Lung (tissue), 12 donors: Measurements from ENCODE around the gene ABCA4. TPM values are rescaled to one million over a fixed set of nuclear protein-coding genes. Genes with fewer than 3 reads are reported as not detected.
"Not testable (repeated sequence)": the region's sequence is repeated elsewhere in the genome, so short reads cannot be mapped to it uniquely, and the experiment has no call there.

Experiments used
- ATAC-seq: fragments of 200-7000 bp; cut with Tn5 transposase; one replicate; pipeline ENCODE4 v1.9.1; 2020; ENCODE audit warnings: moderate number of reproducible peaks; ENCODE audit not compliant: insufficient read depth, low FRiP score
- DNase-seq, 3 donors: peaks; one replicate each; pipeline ENCODE4 v3.0.0-alpha.2; 2013 to 2017
- H3K27ac ChIP-seq, 2 donors: one replicate each; pipeline ENCODE4 v1.5.1; 2013; ENCODE audit warnings: mild to moderate bottlenecking in 2 of 2, moderate library complexity in 2 of 2, control low read depth in 1 of 2, inconsistent platforms in 1 of 2, low read depth in 1 of 2, low read length in 1 of 2
- H3K27me3 ChIP-seq, 3 donors: one replicate each; pipeline ENCODE4 v1.5.1; 2013; ENCODE audit warnings: low read length in 2 of 3; ENCODE audit not compliant: control insufficient read depth in 3 of 3, insufficient read depth in 3 of 3
- H3K36me3 ChIP-seq, 4 donors: one replicate each; pipeline ENCODE4 v1.5.1; 2013; ENCODE audit warnings: low read length in 4 of 4, mild to moderate bottlenecking in 1 of 4, moderate library complexity in 1 of 4; ENCODE audit not compliant: control insufficient read depth in 4 of 4, insufficient read depth in 4 of 4
- H3K4me1 ChIP-seq, 5 donors: one replicate each; pipeline ENCODE4 v1.5.1; 2013; ENCODE audit warnings: low read length in 5 of 5, mild to moderate bottlenecking in 2 of 5, moderate library complexity in 1 of 5; ENCODE audit not compliant: control insufficient read depth in 5 of 5, insufficient read depth in 5 of 5
- H3K4me3 ChIP-seq: one replicate; pipeline ENCODE4 v1.5.1; 2013; ENCODE audit warnings: mild to moderate bottlenecking, control low read depth, moderate library complexity
- H3K9ac ChIP-seq, 2 donors: one replicate each; pipeline ENCODE4 v1.5.1; 2013; ENCODE audit warnings: low read length in 2 of 2, control low read depth in 1 of 2; ENCODE audit not compliant: insufficient read depth in 1 of 2
- H3K9me3 ChIP-seq, 4 donors: one replicate each; pipeline ENCODE4 v1.5.1; 2013; ENCODE audit warnings: low read length in 3 of 4, mild to moderate bottlenecking in 1 of 4, moderate library complexity in 1 of 4; ENCODE audit not compliant: control insufficient read depth in 4 of 4, insufficient read depth in 3 of 4
- WGBS, 2 donors: extraction: QIAGEN DNeasy Blood & Tissue Kit; methylation state at CpG; one replicate each; pipeline ENCODE4 v1.1.7; 2013; 5-methylcytosine and 5-hydroxymethylcytosine counted together
- polyA plus RNA-seq, 2 donors: library from polyadenylated mRNA; stranded (reverse); fragments of 200-250 nt; gene quantifications; one replicate each; pipeline ENCODE4 v1.2.1, GENCODE V29; 2013
- total RNA-seq, 2 donors: library from RNA; depleted of rRNA in 1 of 2; stranded (reverse); fragments of >200 nt in 1 of 2; gene quantifications; one replicate each; pipeline ENCODE4 v1.2.1, GENCODE V29; 2014 to 2021
- TF ChIP-seq, protein P1 (sequence below): IDR thresholded peaks from 2 replicates; pipeline ENCODE4 v1.5.1; 2012; ENCODE audit warnings: mild to moderate bottlenecking; ENCODE audit errors: control extremely low read depth, extremely low read depth
- donor health status: control.
- donor health status: control.
- donor health status: Bipolar disorder and iron deficiency.
- donor health status: healthy.
- donor health status: DM: yes; HTN: yes; CAD: no.

Gene ABCA4
- total and polyA plus RNA-seq, 4 donors = 0.21 to 1.0 (median 0.67) TPM

DNA sequence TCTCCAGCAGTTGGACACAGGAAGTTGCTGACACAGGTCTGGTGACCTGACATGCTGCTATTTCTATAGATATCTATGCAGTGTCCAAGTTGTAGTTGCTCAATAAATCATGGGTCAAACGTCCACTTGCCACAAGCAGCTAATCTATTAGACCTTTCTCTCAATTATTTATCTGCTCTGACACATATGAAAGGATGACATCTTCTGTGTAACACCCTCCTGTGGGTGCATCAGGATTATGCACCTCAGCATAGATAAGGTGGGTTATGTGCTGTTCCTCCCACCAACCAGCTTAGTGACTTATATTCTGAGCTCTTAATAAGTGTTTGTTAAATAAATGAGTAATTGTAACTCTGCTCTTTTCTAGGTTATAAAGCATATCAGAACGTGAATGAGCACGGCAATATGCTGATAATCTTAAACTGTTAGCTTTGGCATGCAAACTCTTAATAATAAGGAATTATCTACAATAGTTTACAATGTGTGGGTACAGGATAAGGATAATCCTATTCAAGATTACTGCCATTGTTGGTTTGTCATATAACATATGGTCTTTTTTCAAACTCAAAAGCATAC lies 121.0 kb downstream of the ABCA4 start:
- H3K9me3 ChIP-seq = peaks cover 0 to 2% (median 0%) of the 10 kb centered on the region in 4 donors
- H3K9ac ChIP-seq = no peak overlapping the region
- TF ChIP-seq, protein P1, sequence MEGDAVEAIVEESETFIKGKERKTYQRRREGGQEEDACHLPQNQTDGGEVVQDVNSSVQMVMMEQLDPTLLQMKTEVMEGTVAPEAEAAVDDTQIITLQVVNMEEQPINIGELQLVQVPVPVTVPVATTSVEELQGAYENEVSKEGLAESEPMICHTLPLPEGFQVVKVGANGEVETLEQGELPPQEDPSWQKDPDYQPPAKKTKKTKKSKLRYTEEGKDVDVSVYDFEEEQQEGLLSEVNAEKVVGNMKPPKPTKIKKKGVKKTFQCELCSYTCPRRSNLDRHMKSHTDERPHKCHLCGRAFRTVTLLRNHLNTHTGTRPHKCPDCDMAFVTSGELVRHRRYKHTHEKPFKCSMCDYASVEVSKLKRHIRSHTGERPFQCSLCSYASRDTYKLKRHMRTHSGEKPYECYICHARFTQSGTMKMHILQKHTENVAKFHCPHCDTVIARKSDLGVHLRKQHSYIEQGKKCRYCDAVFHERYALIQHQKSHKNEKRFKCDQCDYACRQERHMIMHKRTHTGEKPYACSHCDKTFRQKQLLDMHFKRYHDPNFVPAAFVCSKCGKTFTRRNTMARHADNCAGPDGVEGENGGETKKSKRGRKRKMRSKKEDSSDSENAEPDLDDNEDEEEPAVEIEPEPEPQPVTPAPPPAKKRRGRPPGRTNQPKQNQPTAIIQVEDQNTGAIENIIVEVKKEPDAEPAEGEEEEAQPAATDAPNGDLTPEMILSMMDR = no peak
- DNase-seq (no peak), ATAC-seq (no peak)
- H3K27ac ChIP-seq = no peak overlapping the region
- no peak overlapping the region for H3K4me3 ChIP-seq
- H3K27me3 ChIP-seq = no peaks in the 10 kb centered on the region
- 69 to 71% methylated on average over 3 of the region's 3 CpGs for WGBS, 2 donors
- no peaks in the 10 kb centered on the region for H3K36me3 ChIP-seq
- no peaks in the 10 kb centered on the region for H3K4me1 ChIP-seq

DNA sequence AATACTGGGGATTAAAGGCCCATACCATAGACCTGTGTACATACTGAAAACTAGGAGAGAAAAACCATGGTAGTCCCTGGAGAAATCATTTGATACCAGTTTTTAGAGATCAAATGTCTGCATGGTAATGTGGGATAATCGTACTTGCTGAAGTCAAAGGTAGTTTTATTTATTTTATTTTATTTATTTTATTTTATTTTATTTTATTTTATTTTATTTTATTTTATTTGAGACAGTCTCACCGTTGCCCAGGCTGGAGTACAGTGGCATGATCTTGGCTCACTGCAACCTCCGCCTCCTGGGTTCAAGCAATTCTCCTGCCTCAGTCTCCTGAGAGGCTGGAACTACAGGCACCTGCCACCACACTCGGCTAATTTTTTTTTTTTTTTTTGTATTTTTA lies 122.4 kb downstream of the ABCA4 start:
- not testable (repeated sequence) for H3K27ac ChIP-seq, H3K4me3 ChIP-seq, H3K27me3 ChIP-seq, DNase-seq, H3K4me1 ChIP-seq, H3K9ac ChIP-seq, H3K9me3 ChIP-seq, ATAC-seq, H3K36me3 ChIP-seq
- WGBS, 2 donors = 96 to 98% methylated on average over 4 of the region's 4 CpGs

DNA sequence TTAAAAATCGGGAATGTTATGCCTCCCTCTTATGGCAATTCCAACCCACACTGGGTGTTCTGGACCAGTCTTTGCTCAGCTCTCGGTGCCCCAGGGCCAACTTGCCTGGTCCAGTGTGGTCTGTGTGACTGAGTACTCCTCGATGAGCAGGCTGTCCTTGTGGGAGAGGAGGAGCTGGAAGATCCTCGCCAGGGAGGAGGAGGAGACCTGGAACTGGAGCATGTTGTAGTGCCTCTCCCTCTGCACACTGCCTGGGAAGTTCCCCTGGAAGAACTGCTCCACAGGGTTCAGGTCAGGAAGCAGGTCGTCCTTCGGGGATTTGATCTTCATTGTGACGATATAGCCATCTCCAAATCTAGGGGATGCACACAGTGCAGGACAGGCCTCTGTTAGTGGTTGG lies 123.2 kb downstream of the ABCA4 start:
- WGBS, 2 donors = 87 to 89% methylated on average over 7 of the region's 7 CpGs

DNA sequence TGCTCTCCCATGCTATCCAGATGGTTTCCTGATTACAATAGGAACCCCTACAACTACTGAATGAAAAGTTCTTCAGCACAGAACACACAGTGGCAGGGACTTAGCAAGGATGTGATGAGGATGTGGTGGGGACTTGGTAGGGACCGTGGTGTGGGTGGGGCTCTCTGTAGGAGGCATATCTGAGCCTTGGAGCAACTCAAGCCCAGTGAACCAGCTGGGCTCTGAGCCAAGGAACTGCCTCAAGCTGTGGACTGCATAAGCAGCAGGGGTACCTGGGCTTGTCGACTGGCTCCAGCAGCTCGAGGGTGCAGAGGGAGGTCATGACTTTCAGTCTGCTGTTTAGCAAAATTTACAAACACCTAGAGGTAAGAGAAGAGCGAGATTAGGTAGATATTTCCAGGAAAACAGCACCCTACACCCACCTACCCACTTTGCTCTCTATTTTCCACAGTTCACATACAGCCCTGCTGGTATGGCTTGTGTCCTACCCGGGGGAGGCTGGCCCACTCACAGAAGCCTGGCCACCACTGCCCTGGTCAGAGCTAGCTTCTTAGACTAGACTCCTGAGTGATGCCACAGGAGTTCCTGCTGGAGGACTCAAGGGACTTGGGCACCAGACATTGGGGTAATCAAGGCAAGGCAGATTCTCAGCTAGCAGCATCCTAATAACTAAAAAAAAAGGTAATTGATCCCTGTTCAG lies 125.0 kb downstream of the ABCA4 start:
- Histone ChIP-seq H3K4me1 (no peaks in the 10 kb centered on the region), H3K9ac (no peak overlapping the region), H3K27ac (no peak overlapping the region), H3K4me3 (no peak overlapping the region), H3K36me3 (no peaks in the 10 kb centered on the region), H3K9me3 (peaks cover 0 to 2% (median 0%) of the 10 kb centered on the region in 4 donors), H3K27me3 (no peaks in the 10 kb centered on the region)
- WGBS, 2 donors = 55 to 58% methylated on average over 5 of the region's 5 CpGs
- TF ChIP-seq, protein P1 = no peak
- no peak for DNase-seq
- ATAC-seq = no peak

More for the DNA sequence above, 123.2 kb downstream of the ABCA4 start:
- Histone ChIP-seq H3K27me3 (no peaks in the 10 kb centered on the region), H3K4me1 (no peaks in the 10 kb centered on the region), H3K36me3 (no peaks in the 10 kb centered on the region), H3K27ac (no peak overlapping the region), H3K9ac (no peak overlapping the region), H3K9me3 (peaks cover 0 to 2% (median 0%) of the 10 kb centered on the region in 4 donors), H3K4me3 (no peak overlapping the region)
- TF ChIP-seq, protein P1 = no peak
- ATAC-seq (no peak), DNase-seq (no peak)
